H9 (cell line): ENCODE measurements around the gene VASP. TPM values are rescaled to one million over a fixed set of nuclear protein-coding genes. Genes with fewer than 3 reads are reported as not detected.

ENCODE experiments used
- DNase-seq: peaks from one replicate; pipeline ENCODE4 v3.0.0-alpha.2; 2017
- H2AFZ ChIP-seq: one replicate; pipeline ENCODE4 v1.6.1; 2013; ENCODE audit warnings: mild to moderate bottlenecking, low read length, control low read depth, moderate library complexity
- H2AK5ac ChIP-seq: 2 replicates; pipeline ENCODE4 v1.6.1; 2013; ENCODE audit warnings: low read length, control low read depth, mixed read lengths; ENCODE audit not compliant: insufficient read length
- H2BK120ac ChIP-seq: one replicate; pipeline ENCODE4 v1.6.1; 2013; ENCODE audit warnings: low read depth, mild to moderate bottlenecking, low read length, control low read depth, inconsistent platforms; ENCODE audit not compliant: poor library complexity, severe bottlenecking
- H2BK12ac ChIP-seq: 2 replicates; pipeline ENCODE4 v1.6.1; 2013; ENCODE audit warnings: low read length, control low read depth, mixed read lengths, low read depth; ENCODE audit not compliant: insufficient read length
- H2BK15ac ChIP-seq: 2 replicates; pipeline ENCODE4 v1.6.1; 2013; ENCODE audit warnings: low read depth, low read length, control low read depth
- H2BK20ac ChIP-seq: one replicate; pipeline ENCODE4 v1.6.1; 2013; ENCODE audit warnings: low read depth, mild to moderate bottlenecking, low read length, control low read depth, inconsistent platforms; ENCODE audit not compliant: poor library complexity, severe bottlenecking
- H2BK5ac ChIP-seq: 2 replicates; pipeline ENCODE4 v1.6.1; 2013; ENCODE audit warnings: low read length, control low read depth, mixed read lengths; ENCODE audit not compliant: insufficient read length
- H3K14ac ChIP-seq: 2 replicates; pipeline ENCODE4 v1.6.1; 2013; ENCODE audit warnings: low read length, control low read depth; ENCODE audit not compliant: insufficient read depth
- H3K18ac ChIP-seq: 2 replicates; pipeline ENCODE4 v1.6.1; 2013; ENCODE audit warnings: low read depth, mild to moderate bottlenecking, mixed read lengths, low read length, control low read depth; ENCODE audit not compliant: insufficient read length
- H3K23ac ChIP-seq: 2 replicates; pipeline ENCODE4 v1.6.1; 2013; ENCODE audit warnings: low read length, control low read depth, mixed read lengths, low read depth; ENCODE audit not compliant: insufficient read length
- H3K23me2 ChIP-seq: 2 replicates; pipeline ENCODE4 v1.6.1; 2013; ENCODE audit warnings: low read depth, mild to moderate bottlenecking, mixed read lengths, low read length, control low read depth; ENCODE audit not compliant: insufficient read length, poor library complexity, severe bottlenecking
- H3K27ac ChIP-seq: 2 replicates; pipeline ENCODE4 v1.5.1; 2013; ENCODE audit warnings: low read length, control low read depth, mixed read lengths, low read depth; ENCODE audit not compliant: insufficient read length
- H3K27me3 ChIP-seq: 2 replicates; pipeline ENCODE4 v1.6.1; 2013; ENCODE audit warnings: low read length, control low read depth, inconsistent platforms; ENCODE audit not compliant: insufficient read depth
- H3K4ac ChIP-seq: 2 replicates; pipeline ENCODE4 v1.6.1; 2013; ENCODE audit warnings: low read depth, mild to moderate bottlenecking, control low read depth, inconsistent platforms, low read length, moderate library complexity
- H3K4me1 ChIP-seq: 2 replicates; pipeline ENCODE4 v1.6.1; 2013; ENCODE audit warnings: low read length, control low read depth, inconsistent platforms; ENCODE audit not compliant: insufficient read depth
- H3K4me2 ChIP-seq: 2 replicates; pipeline ENCODE4 v1.6.1; 2013; ENCODE audit warnings: low read length, control low read depth, mixed read lengths; ENCODE audit not compliant: insufficient read length, insufficient read depth
- H3K56ac ChIP-seq: 2 replicates; pipeline ENCODE4 v1.6.1; 2013; ENCODE audit warnings: low read depth, mild to moderate bottlenecking, mixed read lengths, low read length, control low read depth; ENCODE audit not compliant: insufficient read length
- H3K79me1 ChIP-seq: 2 replicates; pipeline ENCODE4 v1.6.1; 2013; ENCODE audit warnings: low read depth, mild to moderate bottlenecking, moderate library complexity, low read length, control low read depth, inconsistent platforms; ENCODE audit not compliant: insufficient read depth, poor library complexity, severe bottlenecking
- H3K79me2 ChIP-seq: 2 replicates; pipeline ENCODE4 v1.6.1; 2013; ENCODE audit warnings: low read length, control low read depth, inconsistent platforms; ENCODE audit not compliant: insufficient read depth
- H3K9ac ChIP-seq: 2 replicates; pipeline ENCODE4 v1.6.1; 2013; ENCODE audit warnings: low read length, control low read depth, mixed read lengths; ENCODE audit not compliant: insufficient read length; ENCODE audit errors: extremely low read depth
- H3K9me3 ChIP-seq: one replicate; pipeline ENCODE4 v1.6.1; 2013; ENCODE audit warnings: low read depth, low read length, inconsistent platforms; ENCODE audit not compliant: control insufficient read depth
- H3T11ph ChIP-seq: one replicate; pipeline ENCODE4 v1.6.1; 2013; ENCODE audit warnings: mild to moderate bottlenecking, low read length, control low read depth, inconsistent platforms
- H4K20me1 ChIP-seq: one replicate; pipeline ENCODE4 v1.6.1; 2013; ENCODE audit not compliant: control insufficient read depth, insufficient read length, insufficient read depth
- H4K5ac ChIP-seq: 2 replicates; pipeline ENCODE4 v1.6.1; 2013; ENCODE audit warnings: low read depth, mild to moderate bottlenecking, mixed read lengths, low read length, control low read depth; ENCODE audit not compliant: insufficient read length
- H4K8ac ChIP-seq: replicated peaks from 2 replicates; pipeline ENCODE4 v1.6.1; 2013; ENCODE audit warnings: low read length, control low read depth, mixed read lengths, low read depth; ENCODE audit not compliant: insufficient read length
- H4K91ac ChIP-seq: 2 replicates; pipeline ENCODE4 v1.6.1; 2013; ENCODE audit warnings: low read depth, mild to moderate bottlenecking, moderate library complexity, mixed read lengths, low read length, control low read depth; ENCODE audit not compliant: insufficient read length
- H3K27ac Mint-ChIP-seq, 3 experiments: 2 replicates in 2 of 3; 3 replicates in 1 of 3; pipeline ENCODE4 v1.8.0; 2020 to 2021; ENCODE audit warnings: mixed read lengths in 3 of 3, mild to moderate bottlenecking in 1 of 3, moderate library complexity in 1 of 3
- H3K27me3 Mint-ChIP-seq: 2 replicates; pipeline ENCODE4 v1.8.0; 2021; ENCODE audit warnings: low read depth, mild to moderate bottlenecking, moderate library complexity, mixed read lengths
- H3K36me3 Mint-ChIP-seq, 3 experiments: 2 replicates in 2 of 3; 3 replicates in 1 of 3; pipeline ENCODE4 v1.8.0; 2020 to 2021; ENCODE audit warnings: low read depth in 3 of 3, mixed read lengths in 3 of 3; ENCODE audit not compliant: insufficient read depth in 1 of 3
- H3K4me1 Mint-ChIP-seq, 2 experiments: 2 replicates each; pipeline ENCODE4 v1.8.0; 2020; ENCODE audit warnings: mixed read lengths in 2 of 2
- H3K4me3 Mint-ChIP-seq, 2 experiments: 2 replicates in 1 of 2; 3 replicates in 1 of 2; pipeline ENCODE4 v1.8.0; 2020 to 2021; ENCODE audit warnings: mild to moderate bottlenecking in 2 of 2, mixed read lengths in 2 of 2, moderate library complexity in 1 of 2
- H3K9me3 Mint-ChIP-seq, 2 experiments: 2 replicates in 1 of 2; 3 replicates in 1 of 2; pipeline ENCODE4 v1.8.0; 2020; ENCODE audit warnings: mild to moderate bottlenecking in 2 of 2, mixed read lengths in 2 of 2, moderate library complexity in 1 of 2
- CTCF ChIP-seq: fragments of 200-600 bp; sonication (generic); conservative IDR thresholded peaks from 3 replicates; pipeline ENCODE4 v1.8.0; 2021; ENCODE audit warnings: antibody characterized with exemption, mild to moderate bottlenecking
- WGBS: extraction: QIAGEN DNeasy Blood & Tissue Kit; methylation state at CpG from one replicate; pipeline ENCODE4 v1.1.7; 2013; ENCODE audit warnings: missing lambda C conversion rate, low lambda C conversion rate, mixed read lengths; ENCODE audit not compliant: insufficient read length; ENCODE audit errors: extremely low coverage; 5-methylcytosine and 5-hydroxymethylcytosine counted together
- total RNA-seq: library from RNA; stranded (reverse); gene quantifications from 2 replicates; pipeline ENCODE4 v1.2.1, GENCODE V29; 2021

Gene VASP
- total RNA-seq, 1 experiment from 2014 or later = 157 TPM

DNA sequence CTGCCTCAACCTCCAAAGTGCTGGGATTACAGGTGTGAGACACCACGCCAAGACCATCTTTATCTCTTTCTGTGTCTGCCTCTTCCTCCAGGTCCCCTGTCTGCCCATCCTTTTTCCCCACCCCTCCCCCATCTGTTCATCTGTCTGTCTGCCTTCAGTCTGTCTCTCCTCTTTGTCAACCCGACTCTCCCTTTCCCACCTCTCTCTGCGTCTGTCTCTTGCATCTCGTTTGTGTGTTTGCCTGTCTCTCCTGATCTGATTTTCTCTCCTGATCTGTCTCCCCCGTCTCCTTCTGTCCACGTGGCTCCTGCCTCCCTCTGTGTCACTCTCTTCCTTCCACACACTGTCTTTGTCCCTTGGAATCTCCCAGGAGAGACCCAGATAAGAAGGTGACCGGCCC lies 10.0 kb downstream of the VASP start:
- no peak overlapping the region for H2BK120ac ChIP-seq
- H3K36me3 Mint-ChIP-seq = peaks cover 27 to 52% (median 34%) of the 10 kb centered on the region in 3 experiments
- H3K4me2 ChIP-seq = no peak overlapping the region
- no peak overlapping the region for H2BK20ac ChIP-seq
- H3K79me1 ChIP-seq = peaks cover 12% of the 10 kb centered on the region
- no peak overlapping the region for H3K18ac ChIP-seq
- no peak overlapping the region for H3K56ac ChIP-seq
- H3K4ac ChIP-seq = no peak overlapping the region
- H4K5ac ChIP-seq = no peak overlapping the region
- no peak overlapping the region for H3T11ph ChIP-seq
- no CpG with 5 or more reads among the region's 7 CpGs for whole genome bisulfite sequencing
- no peaks in the 10 kb centered on the region for H3K4me1 ChIP-seq
- no peak overlapping the region for H2BK15ac ChIP-seq
- no peak overlapping the region for H2AK5ac ChIP-seq
- H2BK12ac ChIP-seq = no peak overlapping the region
- no peaks in the 10 kb centered on the region; the same call in 1 of the 2 replicates for H3K27me3 Mint-ChIP-seq
- no peak for TF ChIP-seq CTCF
- H3K23ac ChIP-seq = no peak overlapping the region
- no peak overlapping the region for H4K8ac ChIP-seq
- peaks cover 4 to 5% of the 10 kb centered on the region in 2 experiments; a peak in 3 of 4 replicates for H3K4me1 Mint-ChIP-seq
- no peaks in the 10 kb centered on the region for H3K27me3 ChIP-seq
- no peaks in the 10 kb centered on the region for H3K9me3 ChIP-seq
- no peak overlapping the region for H2AFZ ChIP-seq
- no peak for DNase-seq
- no peak overlapping the region for H3K9ac ChIP-seq
- H3K27ac ChIP-seq = no peak overlapping the region
- H3K23me2 ChIP-seq = no peaks in the 10 kb centered on the region
- peaks cover 16% of the 10 kb centered on the region; the same call in 1 of the 2 replicates for H3K79me2 ChIP-seq
- H3K4me3 Mint-ChIP-seq = no peak overlapping the region
- H3K9me3 Mint-ChIP-seq = no peaks in the 10 kb centered on the region
- no peaks in the 10 kb centered on the region for H4K20me1 ChIP-seq
- no peak overlapping the region; the same call in 1 of the 2 replicates for H3K14ac ChIP-seq
- peak overlapping the region in 1 of 3 experiments; percentile 23; a peak in 1 of 7 replicates for H3K27ac Mint-ChIP-seq
- no peak overlapping the region for H4K91ac ChIP-seq
- H2BK5ac ChIP-seq = no peak overlapping the region
